ENCODE data around the gene MAN2A1.

MAN2A1 gene

GRCh38 chr5:109792613-109793012 lies 102.9 kb downstream of the MAN2A1 start:
- H3K4me3 ChIP-seq (ENCODE audit: low read depth in 1 of 2, low read length in 2 of 2): no peak overlapping the region
- no peaks in the 10 kb centered on the region for H3K9me3 ChIP-seq (ENCODE audit: low read length)
- H3K4me1 ChIP-seq (ENCODE audit: insufficient read depth, low read length): no peaks in the 10 kb centered on the region
- no peak overlapping the region for H3K9ac ChIP-seq (ENCODE audit: low read length)
- H3K27me3 ChIP-seq (ENCODE audit: control insufficient read depth in 1 of 2, insufficient read depth in 2 of 2, low read length in 2 of 2): no peaks in the 10 kb centered on the region
- no peak overlapping the region for H3K27ac ChIP-seq (ENCODE audit: low read depth, low read length)
- H3K36me3 ChIP-seq (ENCODE audit: insufficient read depth, low read length): peaks cover 11% of the 10 kb centered on the region

GRCh38 chr5:109803854-109804253 lies 114.1 kb downstream of the MAN2A1 start:
- Histone ChIP-seq H3K4me3 (ENCODE audit: low read depth in 1 of 2, low read length in 2 of 2) (no peak overlapping the region), H3K27ac (ENCODE audit: low read depth, low read length) (no peak overlapping the region), H3K27me3 (ENCODE audit: control insufficient read depth in 1 of 2, insufficient read depth in 2 of 2, low read length in 2 of 2) (no peaks in the 10 kb centered on the region), H3K9ac (ENCODE audit: low read length) (no peak overlapping the region), H3K9me3 (ENCODE audit: low read length) (no peaks in the 10 kb centered on the region), H3K4me1 (ENCODE audit: insufficient read depth, low read length) (no peaks in the 10 kb centered on the region), H3K36me3 (ENCODE audit: insufficient read depth, low read length) (no peaks in the 10 kb centered on the region)

DNA sequence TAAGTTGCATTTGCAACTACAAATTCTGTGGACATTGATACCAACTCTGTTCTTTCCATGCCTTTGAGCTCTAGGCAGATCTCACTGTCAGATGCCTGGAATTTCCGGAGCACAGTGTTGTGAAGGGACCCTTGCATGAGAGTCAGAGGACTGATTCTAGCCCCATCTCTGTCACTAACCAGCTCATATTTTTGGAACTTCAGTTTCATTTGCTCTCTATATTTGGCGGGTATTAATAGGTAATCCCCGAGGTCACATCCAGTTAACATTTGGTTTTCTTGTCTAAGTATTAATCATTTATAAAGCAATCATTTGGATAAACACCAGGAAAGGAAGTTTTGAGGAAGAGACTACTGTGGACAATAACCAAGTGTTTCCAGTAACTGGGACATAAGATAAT lies 115.7 kb downstream of the MAN2A1 start:
- Histone ChIP-seq H3K27me3 (ENCODE audit: control insufficient read depth in 1 of 2, insufficient read depth in 2 of 2, low read length in 2 of 2) (no peaks in the 10 kb centered on the region), H3K4me1 (ENCODE audit: insufficient read depth, low read length) (no peaks in the 10 kb centered on the region)

DNA sequence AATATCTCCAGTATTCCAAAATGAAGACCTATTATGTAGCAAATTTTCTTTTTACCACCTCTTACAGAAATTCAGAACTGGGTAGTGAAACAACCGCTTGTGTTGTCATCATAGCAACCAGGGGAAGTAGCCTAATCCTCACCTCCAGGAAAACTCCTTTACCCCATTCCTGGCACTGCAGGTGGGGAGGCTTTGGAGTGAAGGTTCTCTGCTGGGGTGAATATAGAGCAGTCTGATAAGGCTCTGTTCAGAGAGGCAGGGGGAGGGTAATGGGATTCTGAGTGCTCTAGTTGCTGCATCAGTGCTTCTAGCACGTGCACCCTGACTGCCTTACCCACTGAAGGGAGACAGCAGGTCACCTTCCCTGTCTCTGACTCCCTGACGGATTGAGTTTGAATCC lies 116.2 kb downstream of the MAN2A1 start:
- H3K27me3 ChIP-seq (ENCODE audit: control insufficient read depth in 1 of 2, insufficient read depth in 2 of 2, low read length in 2 of 2): no peaks in the 10 kb centered on the region
- H3K36me3 ChIP-seq (ENCODE audit: insufficient read depth, low read length): peaks cover 4% of the 10 kb centered on the region
- H3K4me3 ChIP-seq (ENCODE audit: low read depth in 1 of 2, low read length in 2 of 2): no peak overlapping the region
- no peaks in the 10 kb centered on the region for H3K9me3 ChIP-seq (ENCODE audit: low read length)
- no peak overlapping the region for H3K27ac ChIP-seq (ENCODE audit: low read depth, low read length)
- no peak overlapping the region for H3K9ac ChIP-seq (ENCODE audit: low read length)
- no peaks in the 10 kb centered on the region for H3K4me1 ChIP-seq (ENCODE audit: insufficient read depth, low read length)

More for the DNA sequence above, 115.7 kb downstream of the MAN2A1 start:
- H3K4me3 ChIP-seq (ENCODE audit: low read depth in 1 of 2, low read length in 2 of 2): no peak overlapping the region
- no peaks in the 10 kb centered on the region for H3K9me3 ChIP-seq (ENCODE audit: low read length)
- H3K36me3 ChIP-seq (ENCODE audit: insufficient read depth, low read length): peaks cover 4% of the 10 kb centered on the region
- H3K9ac ChIP-seq (ENCODE audit: low read length): no peak overlapping the region
- no peak overlapping the region for H3K27ac ChIP-seq (ENCODE audit: low read depth, low read length)

- H3K4me1 ChIP-seq (ENCODE audit: insufficient read depth, low read length): no peaks in the 10 kb centered on the region
- H3K27ac ChIP-seq (ENCODE audit: low read depth, low read length): no peak overlapping the region
- peaks cover 8% of the 10 kb centered on the region for H3K36me3 ChIP-seq (ENCODE audit: insufficient read depth, low read length)
- no peak overlapping the region for H3K4me3 ChIP-seq (ENCODE audit: low read depth in 1 of 2, low read length in 2 of 2)
- no peak overlapping the region for H3K9ac ChIP-seq (ENCODE audit: low read length)
- no peaks in the 10 kb centered on the region for H3K27me3 ChIP-seq (ENCODE audit: control insufficient read depth in 1 of 2, insufficient read depth in 2 of 2, low read length in 2 of 2)
- no peaks in the 10 kb centered on the region for H3K9me3 ChIP-seq (ENCODE audit: low read length)
Observed at GRCh38 chr5:109812698-109813097, 123.0 kb downstream of the MAN2A1 start.

DNA sequence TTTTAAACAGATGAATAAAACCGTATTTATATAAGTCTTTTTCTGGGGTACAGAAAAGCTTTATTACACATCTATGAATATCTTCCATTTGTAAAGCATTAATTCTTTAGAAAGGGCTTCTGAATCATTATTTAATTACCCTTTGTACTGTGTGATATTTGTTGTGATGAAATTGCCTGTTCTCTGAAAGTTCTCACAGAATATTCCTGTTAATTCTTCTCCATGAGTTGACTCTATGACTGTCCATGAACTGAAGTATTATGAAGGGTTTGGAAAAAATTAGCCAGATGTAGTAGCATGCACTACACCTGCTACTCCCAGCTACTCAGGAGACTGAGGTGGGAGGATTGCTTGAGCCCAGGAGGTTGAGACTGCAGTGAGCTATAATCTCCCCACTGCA lies 127.0 kb downstream of the MAN2A1 start:
- H3K4me3 ChIP-seq (ENCODE audit: low read depth in 1 of 2, low read length in 2 of 2): no peak overlapping the region

DNA sequence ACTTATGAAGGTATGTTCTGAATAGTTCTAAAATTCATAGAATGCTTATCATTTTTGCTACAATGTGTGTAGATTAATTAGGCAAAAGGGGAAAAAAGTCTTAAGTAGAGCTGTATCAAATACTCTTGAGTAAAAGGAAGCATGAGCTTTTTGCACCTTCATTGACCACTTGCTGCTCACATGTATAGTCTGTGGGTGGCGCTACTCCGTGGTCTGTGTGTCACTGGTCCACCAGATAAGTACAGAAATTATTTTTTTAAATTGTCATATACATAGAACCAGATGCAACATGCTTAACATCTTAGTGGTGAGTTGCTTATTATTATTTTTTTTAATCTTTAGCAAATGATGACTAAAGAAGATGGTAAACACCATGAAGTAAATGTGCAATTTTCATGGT lies 130.2 kb downstream of the MAN2A1 start:
- H3K27me3 ChIP-seq (ENCODE audit: control insufficient read depth in 1 of 2, insufficient read depth in 2 of 2, low read length in 2 of 2): no peaks in the 10 kb centered on the region
- H3K9ac ChIP-seq (ENCODE audit: low read length): no peak overlapping the region
- no peak overlapping the region for H3K4me3 ChIP-seq (ENCODE audit: low read depth in 1 of 2, low read length in 2 of 2)
- H3K27ac ChIP-seq (ENCODE audit: low read depth, low read length): no peak overlapping the region
- no peaks in the 10 kb centered on the region for H3K4me1 ChIP-seq (ENCODE audit: insufficient read depth, low read length)
- no peaks in the 10 kb centered on the region for H3K36me3 ChIP-seq (ENCODE audit: insufficient read depth, low read length)
- H3K9me3 ChIP-seq (ENCODE audit: low read length): no peaks in the 10 kb centered on the region

More for the DNA sequence above, 127.0 kb downstream of the MAN2A1 start:
- Histone ChIP-seq H3K4me1 (ENCODE audit: insufficient read depth, low read length) (no peaks in the 10 kb centered on the region), H3K27me3 (ENCODE audit: control insufficient read depth in 1 of 2, insufficient read depth in 2 of 2, low read length in 2 of 2) (no peaks in the 10 kb centered on the region), H3K36me3 (ENCODE audit: insufficient read depth, low read length) (peaks cover 4% of the 10 kb centered on the region), H3K9ac (ENCODE audit: low read length) (no peak overlapping the region), H3K9me3 (ENCODE audit: low read length) (no peaks in the 10 kb centered on the region), H3K27ac (ENCODE audit: low read depth, low read length) (no peak overlapping the region)

- Histone ChIP-seq H3K36me3 (ENCODE audit: insufficient read depth, low read length) (no peaks in the 10 kb centered on the region), H3K4me1 (ENCODE audit: insufficient read depth, low read length) (no peaks in the 10 kb centered on the region), H3K27me3 (ENCODE audit: control insufficient read depth in 1 of 2, insufficient read depth in 2 of 2, low read length in 2 of 2) (no peaks in the 10 kb centered on the region), H3K9me3 (ENCODE audit: low read length) (no peaks in the 10 kb centered on the region), H3K9ac (ENCODE audit: low read length) (no peak overlapping the region), H3K27ac (ENCODE audit: low read depth, low read length) (no peak overlapping the region), H3K4me3 (ENCODE audit: low read depth in 1 of 2, low read length in 2 of 2) (no peak overlapping the region)
Observed at GRCh38 chr5:109823597-109823996, 133.9 kb downstream of the MAN2A1 start.

- H3K27ac ChIP-seq (ENCODE audit: low read depth, low read length): no peak overlapping the region
- H3K4me3 ChIP-seq (ENCODE audit: low read depth in 1 of 2, low read length in 2 of 2): no peak overlapping the region
- H3K9ac ChIP-seq (ENCODE audit: low read length): no peak overlapping the region
- no peaks in the 10 kb centered on the region for H3K9me3 ChIP-seq (ENCODE audit: low read length)
- no peaks in the 10 kb centered on the region for H3K4me1 ChIP-seq (ENCODE audit: insufficient read depth, low read length)
- H3K27me3 ChIP-seq (ENCODE audit: control insufficient read depth in 1 of 2, insufficient read depth in 2 of 2, low read length in 2 of 2): no peaks in the 10 kb centered on the region
- H3K36me3 ChIP-seq (ENCODE audit: insufficient read depth, low read length): no peaks in the 10 kb centered on the region
Observed at GRCh38 chr5:109825450-109825849, 135.7 kb downstream of the MAN2A1 start.

- Histone ChIP-seq H3K9me3 (ENCODE audit: low read length) (no peaks in the 10 kb centered on the region), H3K4me3 (ENCODE audit: low read depth in 1 of 2, low read length in 2 of 2) (no peak overlapping the region), H3K9ac (ENCODE audit: low read length) (no peak overlapping the region), H3K36me3 (ENCODE audit: insufficient read depth, low read length) (no peaks in the 10 kb centered on the region), H3K27ac (ENCODE audit: low read depth, low read length) (no peak overlapping the region), H3K4me1 (ENCODE audit: insufficient read depth, low read length) (no peaks in the 10 kb centered on the region), H3K27me3 (ENCODE audit: control insufficient read depth in 1 of 2, insufficient read depth in 2 of 2, low read length in 2 of 2) (no peaks in the 10 kb centered on the region)
Observed at GRCh38 chr5:109826426-109826825, 136.7 kb downstream of the MAN2A1 start.

DNA sequence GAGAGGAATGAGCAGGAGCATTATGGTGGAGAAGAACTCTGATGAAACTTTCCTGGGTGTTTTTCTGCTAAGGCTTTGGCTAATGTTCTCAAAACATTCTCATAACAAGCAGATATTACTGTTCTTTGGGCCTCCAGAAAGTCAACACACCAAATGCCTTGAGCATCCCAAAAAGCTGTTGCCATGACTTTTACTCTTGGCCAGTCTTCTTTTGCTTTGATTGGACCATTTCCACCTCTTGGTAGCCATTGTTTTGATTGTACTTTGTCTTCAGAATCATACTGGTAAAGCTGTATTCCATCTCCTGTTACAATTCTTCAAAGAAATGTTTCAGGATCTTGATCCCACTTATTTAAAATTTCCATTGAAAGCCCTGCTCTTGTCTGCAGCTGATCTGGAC lies 139.6 kb downstream of the MAN2A1 start:
- no peak overlapping the region for H3K9ac ChIP-seq (ENCODE audit: low read length)
- no peak overlapping the region for H3K4me3 ChIP-seq (ENCODE audit: low read depth in 1 of 2, low read length in 2 of 2)
- H3K36me3 ChIP-seq (ENCODE audit: insufficient read depth, low read length): no peaks in the 10 kb centered on the region
- no peaks in the 10 kb centered on the region for H3K4me1 ChIP-seq (ENCODE audit: insufficient read depth, low read length)
- no peaks in the 10 kb centered on the region for H3K9me3 ChIP-seq (ENCODE audit: low read length)
- no peaks in the 10 kb centered on the region for H3K27me3 ChIP-seq (ENCODE audit: control insufficient read depth in 1 of 2, insufficient read depth in 2 of 2, low read length in 2 of 2)
- no peak overlapping the region for H3K27ac ChIP-seq (ENCODE audit: low read depth, low read length)

GRCh38 chr5:109830955-109831502 lies 141.3 kb downstream of the MAN2A1 start:
- Histone ChIP-seq H3K27ac (ENCODE audit: low read depth, low read length) (no peak overlapping the region), H3K4me1 (ENCODE audit: insufficient read depth, low read length) (no peaks in the 10 kb centered on the region), H3K9me3 (ENCODE audit: low read length) (no peaks in the 10 kb centered on the region), H3K36me3 (ENCODE audit: insufficient read depth, low read length) (no peaks in the 10 kb centered on the region), H3K9ac (ENCODE audit: low read length) (no peak overlapping the region), H3K27me3 (ENCODE audit: control insufficient read depth in 1 of 2, insufficient read depth in 2 of 2, low read length in 2 of 2) (no peaks in the 10 kb centered on the region), H3K4me3 (ENCODE audit: low read depth in 1 of 2, low read length in 2 of 2) (no peak overlapping the region)

All from muscle layer of colon (tissue), 2 donors.